NT2/D1 (cell line): ENCODE results near the gene ULK4.

Source experiments
- SUZ12 ChIP-seq: IDR thresholded peaks from 2 replicates; pipeline ENCODE4 v1.6.1; 2011; ENCODE audit not compliant: insufficient read length, insufficient read depth; ENCODE audit errors: extremely low read depth
- YY1 ChIP-seq: IDR thresholded peaks from 2 replicates; pipeline ENCODE4 v1.6.1; 2011; ENCODE audit not compliant: insufficient read length, insufficient read depth
- ZNF274 ChIP-seq: IDR thresholded peaks from 2 replicates; pipeline ENCODE4 v1.6.1; 2011; ENCODE audit warnings: mild to moderate bottlenecking, low read depth, low read length

DNA sequence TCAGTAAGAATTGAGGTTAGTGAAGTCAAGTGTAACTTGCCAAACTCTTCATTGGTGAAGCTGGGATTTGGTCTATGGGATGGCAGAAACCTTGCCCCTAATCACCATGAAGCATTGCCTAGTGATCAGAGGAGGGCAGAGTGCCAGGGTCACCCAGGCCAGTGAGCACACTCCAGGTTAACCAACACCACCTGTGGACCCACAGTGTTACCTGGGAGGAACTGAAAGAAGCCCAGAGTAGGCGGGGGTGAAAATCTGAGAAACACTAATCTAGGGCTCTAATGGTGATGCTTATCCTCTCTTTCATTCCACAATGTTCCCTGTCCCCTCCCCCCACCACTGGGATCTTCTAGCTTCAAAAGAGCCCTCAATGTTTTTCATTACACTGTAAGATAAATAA is 389.8 kb downstream of the ULK4 start:
- TF ChIP-seq SUZ12 (no peak), YY1 (no peak), ZNF274 (no peak)
